HEK293 (cell line): Measurements from ENCODE around the gene STC2.

Experiments used
- CTCF ChIA-PET: fragments of 350-600 bp; formaldehyde crosslinking; extraction: SDS; loops from one replicate; lab custom pipeline; 2021; ENCODE audit warnings: antibody characterized with exemption; lab: Yijun Ruan, JAX
- POLR2A ChIA-PET: fragments of 300-600 bp; formaldehyde crosslinking; extraction: SDS; loops from one replicate; lab custom pipeline; 2020; ENCODE audit warnings: antibody characterized with exemption, inconsistent platforms; lab: Yijun Ruan, JAX
- H3K27ac ChIP-seq: fragments of 200-500 bp; sonication (Bioruptor generic); 2 replicates; pipeline ENCODE4 v1.5.1; 2014; ENCODE audit warnings: low read depth, low read length, control low read depth, inconsistent platforms; ENCODE audit errors: extremely low read depth
- H3K36me3 ChIP-seq, 2 experiments: fragments of 200-500 bp in 1 of 2; sonication (Bioruptor generic) in 1 of 2; 1 replicate in 1 of 2; 2 replicates in 1 of 2; pipeline ENCODE4 v1.5.1; 2014 to 2017; ENCODE audit warnings: inconsistent platforms in 2 of 2, low read length in 2 of 2; ENCODE audit not compliant: control insufficient read depth in 2 of 2, insufficient read depth in 1 of 2
- H3K4me1 ChIP-seq: fragments of 200-500 bp; sonication (Bioruptor generic); 2 replicates; pipeline ENCODE4 v1.5.1; 2014; ENCODE audit warnings: mild to moderate bottlenecking, low read length, inconsistent platforms; ENCODE audit not compliant: control insufficient read depth, insufficient read depth
- H3K4me3 ChIP-seq: 2 replicates; pipeline ENCODE4 v1.5.1; 2011; ENCODE audit warnings: low read depth, mild to moderate bottlenecking, control low read depth, low read length, moderate library complexity
- H3K9me3 ChIP-seq: fragments of 200-500 bp; sonication (Bioruptor generic); 2 replicates; pipeline ENCODE4 v1.5.1; 2014; ENCODE audit warnings: low read depth, low read length, inconsistent platforms; ENCODE audit not compliant: control insufficient read depth, insufficient read depth
- KLF8 ChIP-seq: fragments of 450-650 bp; formaldehyde crosslinking; IDR thresholded peaks from 2 replicates; pipeline ENCODE4 v1.5.1; 2016; ENCODE audit warnings: missing biosample characterization, missing genetic modification characterization
- MYNN ChIP-seq: fragments of 450-650 bp; formaldehyde crosslinking; IDR thresholded peaks from 2 replicates; pipeline ENCODE4 v1.5.1; 2016; ENCODE audit warnings: missing biosample characterization, missing genetic modification characterization, borderline replicate concordance
- SCRT2 ChIP-seq: fragments of 450-650 bp; formaldehyde crosslinking; IDR thresholded peaks from 2 replicates; pipeline ENCODE4 v1.5.1; 2016; ENCODE audit warnings: missing biosample characterization, missing genetic modification characterization
- ZFP69B ChIP-seq: fragments of 450-650 bp; formaldehyde crosslinking; IDR thresholded peaks from 2 replicates; pipeline ENCODE4 v1.5.1; 2016; ENCODE audit warnings: missing biosample characterization, missing genetic modification characterization
- ZNF211 ChIP-seq: fragments of 450-650 bp; formaldehyde crosslinking; IDR thresholded peaks from 2 replicates; pipeline ENCODE4 v1.5.1; 2016; ENCODE audit warnings: low read depth, missing biosample characterization, missing genetic modification characterization
- ZNF510 ChIP-seq: fragments of 450-650 bp; formaldehyde crosslinking; IDR thresholded peaks from 2 replicates; pipeline ENCODE4 v1.5.1; 2018; ENCODE audit warnings: mild to moderate bottlenecking, missing genetic modification characterization, missing biosample characterization; ENCODE audit not compliant: insufficient replicate concordance
- ZNF514 ChIP-seq: fragments of 450-650 bp; formaldehyde crosslinking; IDR thresholded peaks from 2 replicates; pipeline ENCODE4 v1.5.1; 2016; ENCODE audit warnings: missing biosample characterization, missing genetic modification characterization
- ZNF707 ChIP-seq: fragments of 450-650 bp; formaldehyde crosslinking; IDR thresholded peaks from 2 replicates; pipeline ENCODE4 v1.5.1; 2016; ENCODE audit warnings: missing biosample characterization, missing genetic modification characterization
- TF ChIP-seq, protein P1 (sequence below): fragments of 450-650 bp; formaldehyde crosslinking; IDR thresholded peaks from 2 replicates; pipeline ENCODE4 v1.5.1; 2016; ENCODE audit warnings: missing biosample characterization, missing genetic modification characterization
- TF ChIP-seq, protein P2 (sequence below): fragments of 450-650 bp; formaldehyde crosslinking; IDR thresholded peaks from 2 replicates; pipeline ENCODE4 v1.5.1; 2016; ENCODE audit warnings: missing biosample characterization, missing genetic modification characterization
- TF ChIP-seq, protein P3 (sequence below): fragments of 450-650 bp; formaldehyde crosslinking; IDR thresholded peaks from 2 replicates; pipeline ENCODE4 v1.5.1; 2017; ENCODE audit warnings: missing biosample characterization, missing genetic modification characterization
- TF ChIP-seq, protein P4 (sequence below): fragments of 450-650 bp; formaldehyde crosslinking; IDR thresholded peaks from 2 replicates; pipeline ENCODE4 v1.5.1; 2016; ENCODE audit warnings: missing biosample characterization, missing genetic modification characterization
- TF ChIP-seq, protein P5 (sequence below): fragments of 450-650 bp; formaldehyde crosslinking; IDR thresholded peaks from 2 replicates; pipeline ENCODE4 v1.5.1; 2016; ENCODE audit warnings: missing biosample characterization, missing genetic modification characterization

STC2 gene

DNA sequence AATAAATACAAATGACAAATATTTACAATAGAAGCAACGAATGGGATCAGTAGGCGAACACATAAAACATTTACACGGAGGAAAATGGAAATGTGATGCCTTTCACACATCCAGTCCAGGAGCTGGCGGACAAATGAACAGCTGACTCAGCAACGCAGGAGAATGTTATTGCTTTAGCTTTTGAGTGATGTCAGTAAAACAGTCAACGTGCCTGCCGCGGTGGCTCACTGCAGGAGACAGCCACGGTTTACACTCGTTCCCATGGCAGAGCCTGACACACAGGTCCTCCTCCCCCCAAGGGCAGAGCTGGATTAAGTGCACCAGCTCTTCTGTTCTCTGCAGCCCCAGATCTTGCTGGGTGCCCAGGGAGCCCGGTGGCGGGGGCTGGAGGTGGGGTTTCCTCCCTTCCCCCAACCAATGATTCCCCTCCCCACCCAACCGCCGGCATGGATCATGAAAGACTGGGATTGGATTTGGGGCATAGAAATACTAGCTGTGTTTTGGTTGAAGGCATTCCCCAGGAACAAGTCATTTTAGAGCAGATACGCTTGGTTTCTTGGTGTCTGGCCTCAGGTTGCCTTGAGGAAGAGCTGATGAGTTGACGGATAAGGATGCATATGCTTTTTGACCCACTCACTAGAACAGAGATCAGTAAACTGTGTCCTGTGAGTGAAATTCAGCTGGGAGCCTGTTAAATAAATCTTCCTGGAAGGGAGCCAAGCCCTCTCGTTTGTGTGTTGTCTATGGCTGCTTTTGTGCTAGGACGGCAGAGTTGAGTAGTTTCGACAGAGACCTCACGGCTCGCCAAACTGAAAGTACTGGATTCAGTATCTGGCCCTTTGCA is 12.5 kb downstream of the STC2 start (continued):
- TF ChIP-seq ZNF707 (no peak), KLF8 (tag by site-specific recombination) (0 out of 2 replicates have a peak, but pooled peaks have one; percentile 21), ZFP69B (peak; percentile 13; the same call in 1 of the 2 replicates), ZNF510 (no peak)
- TF ChIP-seq, protein P1, sequence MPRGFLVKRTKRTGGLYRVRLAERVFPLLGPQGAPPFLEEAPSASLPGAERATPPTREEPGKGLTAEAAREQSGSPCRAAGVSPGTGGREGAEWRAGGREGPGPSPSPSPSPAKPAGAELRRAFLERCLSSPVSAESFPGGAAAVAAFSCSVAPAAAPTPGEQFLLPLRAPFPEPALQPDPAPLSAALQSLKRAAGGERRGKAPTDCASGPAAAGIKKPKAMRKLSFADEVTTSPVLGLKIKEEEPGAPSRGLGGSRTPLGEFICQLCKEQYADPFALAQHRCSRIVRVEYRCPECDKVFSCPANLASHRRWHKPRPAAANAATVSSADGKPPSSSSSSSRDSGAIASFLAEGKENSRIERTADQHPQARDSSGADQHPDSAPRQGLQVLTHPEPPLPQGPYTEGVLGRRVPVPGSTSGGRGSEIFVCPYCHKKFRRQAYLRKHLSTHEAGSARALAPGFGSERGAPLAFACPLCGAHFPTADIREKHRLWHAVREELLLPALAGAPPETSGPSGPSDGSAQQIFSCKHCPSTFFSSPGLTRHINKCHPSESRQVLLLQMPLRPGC (tag by site-specific recombination): peak; percentile 74; the same call in 1 of the 2 replicates
- TF ChIP-seq, all 188 proteins: peak for 64

DNA sequence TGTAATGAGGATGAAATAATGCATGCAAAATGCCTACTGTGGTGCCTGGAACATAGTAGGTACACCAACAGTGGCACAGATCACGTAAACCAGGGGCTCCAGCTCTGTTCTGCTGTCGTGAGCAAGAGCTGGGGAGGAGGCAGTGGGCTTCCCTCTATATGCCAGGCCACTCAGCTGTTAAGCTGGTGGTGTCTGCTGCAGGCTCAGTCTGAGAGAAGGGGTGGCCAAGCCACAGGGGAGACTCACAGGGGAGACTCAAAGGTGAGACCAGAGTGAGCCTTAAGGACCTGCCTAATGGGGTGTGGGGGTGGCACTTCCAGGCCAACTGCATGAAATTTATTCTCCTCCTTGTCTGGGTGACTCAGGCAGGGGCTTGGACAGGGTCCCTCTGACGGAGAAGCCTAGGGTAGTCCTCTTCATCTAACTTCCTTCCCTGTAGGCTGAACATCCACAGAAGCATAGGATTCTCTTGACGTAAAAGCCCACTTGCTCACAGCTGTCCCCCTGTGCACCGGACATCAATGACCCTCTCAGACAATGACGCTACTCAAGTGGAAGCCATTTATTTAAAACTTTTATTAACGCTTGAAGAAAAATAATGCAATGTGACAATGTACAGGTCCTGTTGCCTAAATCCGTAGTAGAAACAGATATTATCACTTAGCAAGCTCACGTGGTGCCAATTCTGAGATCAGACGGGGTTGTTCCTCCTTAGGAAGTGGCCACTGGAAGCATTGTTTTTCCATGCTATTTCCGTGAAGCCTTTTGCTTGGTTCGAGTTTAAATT is 13.9 kb downstream of the STC2 start:
- CTCF ChIA-PET: interaction anchor here (0.6 to 3.3 kb wide), 2 partner anchors 17 to 188 kb away, joined by 3 to 17 read pairs; no protein-coding TSS in a partner anchor
- H3K36me3 ChIP-seq: peaks cover 0 to 22% of the 10 kb centered on the region in 2 experiments; a peak in 1 of 3 replicates
- H3K4me1 ChIP-seq: peaks cover 20% of the 10 kb centered on the region
- no peaks in the 10 kb centered on the region for H3K9me3 ChIP-seq
- POLR2A ChIA-PET: interaction anchor here (1.4 to 7.7 kb wide), 3 partner anchors 9 to 14 kb away, joined by 6 to 134 read pairs (median 11); partner anchors contain the start of gene STC2
- TF ChIP-seq, protein P2, sequence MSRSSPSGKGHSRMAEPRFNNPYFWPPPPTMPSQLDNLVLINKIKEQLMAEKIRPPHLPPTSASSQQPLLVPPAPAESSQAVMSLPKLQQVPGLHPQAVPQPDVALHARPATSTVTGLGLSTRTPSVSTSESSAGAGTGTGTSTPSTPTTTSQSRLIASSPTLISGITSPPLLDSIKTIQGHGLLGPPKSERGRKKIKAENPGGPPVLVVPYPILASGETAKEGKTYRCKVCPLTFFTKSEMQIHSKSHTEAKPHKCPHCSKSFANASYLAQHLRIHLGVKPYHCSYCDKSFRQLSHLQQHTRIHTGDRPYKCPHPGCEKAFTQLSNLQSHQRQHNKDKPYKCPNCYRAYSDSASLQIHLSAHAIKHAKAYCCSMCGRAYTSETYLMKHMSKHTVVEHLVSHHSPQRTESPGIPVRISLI (tag by site-specific recombination): no peak
- TF ChIP-seq, protein P3, sequence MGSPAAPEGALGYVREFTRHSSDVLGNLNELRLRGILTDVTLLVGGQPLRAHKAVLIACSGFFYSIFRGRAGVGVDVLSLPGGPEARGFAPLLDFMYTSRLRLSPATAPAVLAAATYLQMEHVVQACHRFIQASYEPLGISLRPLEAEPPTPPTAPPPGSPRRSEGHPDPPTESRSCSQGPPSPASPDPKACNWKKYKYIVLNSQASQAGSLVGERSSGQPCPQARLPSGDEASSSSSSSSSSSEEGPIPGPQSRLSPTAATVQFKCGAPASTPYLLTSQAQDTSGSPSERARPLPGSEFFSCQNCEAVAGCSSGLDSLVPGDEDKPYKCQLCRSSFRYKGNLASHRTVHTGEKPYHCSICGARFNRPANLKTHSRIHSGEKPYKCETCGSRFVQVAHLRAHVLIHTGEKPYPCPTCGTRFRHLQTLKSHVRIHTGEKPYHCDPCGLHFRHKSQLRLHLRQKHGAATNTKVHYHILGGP (tag by site-specific recombination): no peak
- no peak for TF ChIP-seq ZNF514 (tag by site-specific recombination)
- TF ChIP-seq SCRT2 (tag by site-specific recombination): 0 out of 2 replicates have a peak, but pooled peaks have one; percentile 13
- TF ChIP-seq MYNN (tag by site-specific recombination): no peak
- H3K27ac ChIP-seq: no peak overlapping the region
- H3K4me3 ChIP-seq: no peak overlapping the region

DNA sequence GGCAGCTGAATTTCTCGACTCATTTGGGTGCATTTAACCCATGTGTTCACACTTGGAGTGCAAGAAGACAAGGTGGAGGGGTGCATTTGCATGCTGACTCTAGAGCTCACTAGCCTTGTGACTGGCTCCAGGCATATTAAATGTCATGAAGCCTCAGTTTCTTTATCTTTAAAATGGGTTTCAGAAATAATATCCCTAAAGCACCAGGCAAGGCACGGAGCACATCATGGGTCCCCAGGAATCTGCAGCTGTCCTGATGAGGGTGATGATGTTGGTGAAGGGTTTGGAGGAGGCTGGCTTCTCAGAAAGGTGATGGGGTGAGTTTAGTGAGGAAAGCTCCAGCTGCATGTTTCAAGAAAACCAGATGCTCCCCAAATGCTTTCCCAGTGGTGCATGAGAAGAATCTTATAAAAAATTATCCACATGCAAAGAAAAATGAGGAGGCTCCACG is 14.8 kb downstream of the STC2 start:
- peaks cover 0 to 12% of the 10 kb centered on the region in 2 experiments; a peak in 1 of 3 replicates for H3K36me3 ChIP-seq
- TF ChIP-seq, protein P4, sequence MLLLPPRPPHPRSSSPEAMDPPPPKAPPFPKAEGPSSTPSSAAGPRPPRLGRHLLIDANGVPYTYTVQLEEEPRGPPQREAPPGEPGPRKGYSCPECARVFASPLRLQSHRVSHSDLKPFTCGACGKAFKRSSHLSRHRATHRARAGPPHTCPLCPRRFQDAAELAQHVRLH (tag by site-specific recombination): peak; percentile 47; the same call in 1 of the 2 replicates
- TF ChIP-seq ZNF211 (tag by site-specific recombination): no peak
- TF ChIP-seq, protein P5, sequence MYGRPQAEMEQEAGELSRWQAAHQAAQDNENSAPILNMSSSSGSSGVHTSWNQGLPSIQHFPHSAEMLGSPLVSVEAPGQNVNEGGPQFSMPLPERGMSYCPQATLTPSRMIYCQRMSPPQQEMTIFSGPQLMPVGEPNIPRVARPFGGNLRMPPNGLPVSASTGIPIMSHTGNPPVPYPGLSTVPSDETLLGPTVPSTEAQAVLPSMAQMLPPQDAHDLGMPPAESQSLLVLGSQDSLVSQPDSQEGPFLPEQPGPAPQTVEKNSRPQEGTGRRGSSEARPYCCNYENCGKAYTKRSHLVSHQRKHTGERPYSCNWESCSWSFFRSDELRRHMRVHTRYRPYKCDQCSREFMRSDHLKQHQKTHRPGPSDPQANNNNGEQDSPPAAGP (tag by site-specific recombination): no peak
- ChIA-PET CTCF (interaction anchor here (0.5 to 3.3 kb wide), 5 partner anchors 14 to 318 kb away, joined by 3 to 17 read pairs (median 3); no protein-coding TSS in a partner anchor), POLR2A (interaction anchor here (7.7 kb wide), 1 partner anchor 15 kb away, joined by 134 read pairs; the partner anchor contains the start of gene STC2)
- no peaks in the 10 kb centered on the region for H3K9me3 ChIP-seq
- H3K4me3 ChIP-seq: no peak overlapping the region
- H3K4me1 ChIP-seq: peaks cover 20% of the 10 kb centered on the region
- H3K27ac ChIP-seq: no peak overlapping the region
